Lower lobe of right lung (tissue), 2 donors: ENCODE results near the gene EN2. TPM values are rescaled to one million over a fixed set of nuclear protein-coding genes. Genes with fewer than 3 reads are reported as not detected.

Experiments used
- ATAC-seq, 2 donors: fragments of 200-7000 bp; cut with Tn5 transposase; one replicate each; pipeline ENCODE4 v1.9.1; 2020 to 2022; ENCODE audit warnings: mild to moderate bottlenecking in 2 of 2, moderate library complexity in 2 of 2
- DNase-seq: peaks from one replicate; pipeline ENCODE4 v3.0.0-alpha.2; 2020
- H3K27ac ChIP-seq: fragments of 200-600 bp; one replicate; pipeline ENCODE4 v1.8.0; 2022
- H3K27me3 ChIP-seq: fragments of 200-600 bp; one replicate; pipeline ENCODE4 v1.8.0; 2022; ENCODE audit warnings: low read depth
- H3K36me3 ChIP-seq: fragments of 200-600 bp; one replicate; pipeline ENCODE4 v1.8.0; 2022; ENCODE audit warnings: mild to moderate bottlenecking
- H3K4me1 ChIP-seq: fragments of 200-600 bp; one replicate; pipeline ENCODE4 v1.8.0; 2022
- H3K4me3 ChIP-seq: fragments of 200-600 bp; one replicate; pipeline ENCODE4 v1.8.0; 2022; ENCODE audit warnings: mild to moderate bottlenecking
- H3K9me3 ChIP-seq: fragments of 200-600 bp; one replicate; pipeline ENCODE4 v1.8.0; 2022
- CTCF ChIP-seq: fragments of 200-600 bp; IDR thresholded peaks from one replicate; pipeline ENCODE4 v1.8.0; 2022; ENCODE audit warnings: antibody characterized with exemption, mild to moderate bottlenecking
- intact Hi-C: fragments of 100-400 bp; cut with DNase I; formaldehyde crosslinking; loops from one replicate; pipeline ENCODE4 v1.11.0; 2022
- total RNA-seq: library from RNA; stranded (reverse); fragmentation: NEBNext Ultra II Directional; extraction: Animal tissue kit (Norgen Biotek cat#: 25700); gene quantifications from one replicate; pipeline ENCODE4 v1.2.1, GENCODE V29; 2021
- donor health status: DM: no; HTN: yes; CAD: no; lungs with severe emphysema.

Gene EN2
- total RNA-seq, 1 donor from 2014 or later, result not detected

- intact Hi-C loops, result no loop called here
- ATAC-seq (no peak), DNase-seq (peak; percentile 17)
- H3K27me3 ChIP-seq, result peaks cover 40% of the 10 kb centered on the region
- H3K36me3 ChIP-seq, result no peaks in the 10 kb centered on the region
- H3K9me3 ChIP-seq, result no peaks in the 10 kb centered on the region
- H3K27ac ChIP-seq, result no peak overlapping the region
- no peak for TF ChIP-seq CTCF
- H3K4me1 ChIP-seq, result no peaks in the 10 kb centered on the region
- H3K4me3 ChIP-seq, result no peak overlapping the region
Observed at GRCh38 chr7:155424301-155425010, 33.5 kb upstream of the EN2 start.

DNA sequence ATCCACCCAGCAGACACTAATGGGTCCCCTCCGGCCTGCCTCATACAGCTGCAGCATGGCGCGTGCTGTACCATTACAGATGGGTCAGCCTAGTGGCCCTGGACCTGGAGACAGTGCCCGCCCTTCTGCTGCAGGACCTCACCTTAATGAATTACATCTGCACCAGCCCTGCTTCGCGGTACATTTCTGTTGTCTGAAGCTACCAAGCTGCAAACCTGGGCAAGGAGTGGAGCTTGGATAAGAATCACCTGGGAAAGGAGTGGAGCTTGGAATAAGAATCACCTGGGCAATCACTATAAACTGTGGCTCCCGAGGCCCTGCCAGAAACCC is 33.0 kb upstream of the EN2 start:
- peak; percentile 11 for DNase-seq
- H3K27me3 ChIP-seq, result peaks cover 43% of the 10 kb centered on the region
- intact Hi-C loops, result no loop called here

DNA sequence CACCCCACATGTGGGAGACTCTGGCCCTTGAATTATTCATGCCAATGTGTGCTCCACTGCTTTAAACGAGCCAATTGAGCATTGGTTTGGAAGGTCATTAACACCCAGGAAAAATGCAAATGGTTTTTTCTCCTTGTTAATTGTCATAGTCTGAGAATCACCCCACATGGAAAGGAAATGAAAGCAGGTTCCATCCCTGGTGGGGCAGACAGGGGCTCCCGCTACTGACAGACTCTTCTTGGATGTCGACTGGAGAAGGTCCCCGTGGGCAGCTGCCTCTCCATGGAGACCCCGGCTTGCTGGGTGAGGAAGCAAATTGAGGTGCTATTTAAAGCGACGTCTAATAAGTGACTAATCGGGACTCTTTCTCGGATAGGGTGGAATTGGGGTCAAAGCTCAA is 32.0 kb upstream of the EN2 start:
- Histone ChIP-seq H3K27me3 (peaks cover 42% of the 10 kb centered on the region), H3K4me3 (no peak overlapping the region), H3K36me3 (no peaks in the 10 kb centered on the region), H3K27ac (no peak overlapping the region), H3K9me3 (no peaks in the 10 kb centered on the region), H3K4me1 (no peaks in the 10 kb centered on the region)
- intact Hi-C loops, result no loop called here
- ATAC-seq, result no peak
- no peak for TF ChIP-seq CTCF
- peak; percentile 25 for DNase-seq

More for the DNA sequence above, 33.0 kb upstream of the EN2 start:
- no peak for TF ChIP-seq CTCF
- H3K36me3 ChIP-seq, result no peaks in the 10 kb centered on the region
- no peak for ATAC-seq
- no peak overlapping the region for H3K27ac ChIP-seq
- H3K4me3 ChIP-seq, result no peak overlapping the region
- no peaks in the 10 kb centered on the region for H3K4me1 ChIP-seq
- no peaks in the 10 kb centered on the region for H3K9me3 ChIP-seq

- Histone ChIP-seq H3K4me1 (no peaks in the 10 kb centered on the region), H3K27me3 (peaks cover 45% of the 10 kb centered on the region), H3K27ac (no peak overlapping the region), H3K4me3 (no peak overlapping the region), H3K36me3 (no peaks in the 10 kb centered on the region), H3K9me3 (no peaks in the 10 kb centered on the region)
- TF ChIP-seq CTCF, result no peak
- intact Hi-C loops, result no loop called here
- ATAC-seq (no peak), DNase-seq (peak; percentile 31)
Observed at GRCh38 chr7:155426543-155427410, 31.2 kb upstream of the EN2 start.

GRCh38 chr7:155427411-155428038 is 30.4 kb upstream of the EN2 start:
- intact Hi-C loops, result no loop called here
- H3K27me3 ChIP-seq, result peaks cover 40% of the 10 kb centered on the region

More at GRCh38 chr7:155427411-155428038, 30.4 kb upstream of the EN2 start:
- DNase-seq, result peak; percentile 19
- no peak for TF ChIP-seq CTCF
- Histone ChIP-seq H3K4me3 (no peak overlapping the region), H3K36me3 (no peaks in the 10 kb centered on the region), H3K27ac (no peak overlapping the region), H3K9me3 (no peaks in the 10 kb centered on the region), H3K4me1 (no peaks in the 10 kb centered on the region)
- no peak for ATAC-seq
